GM19395 (cell line): ENCODE data around the gene MFSD2A.
"Not testable (repeated sequence)": the region's sequence is repeated elsewhere in the genome, so short reads cannot be mapped to it uniquely, and the experiment has no call there.

Experiments used
- ATAC-seq: cut with Tn5 transposase; IDR thresholded peaks from one replicate; pipeline ENCODE4 v1.9.1; 2021; ENCODE audit warnings: mild to moderate bottlenecking, moderate library complexity; ENCODE audit not compliant: unreplicated experiment

Gene MFSD2A

DNA sequence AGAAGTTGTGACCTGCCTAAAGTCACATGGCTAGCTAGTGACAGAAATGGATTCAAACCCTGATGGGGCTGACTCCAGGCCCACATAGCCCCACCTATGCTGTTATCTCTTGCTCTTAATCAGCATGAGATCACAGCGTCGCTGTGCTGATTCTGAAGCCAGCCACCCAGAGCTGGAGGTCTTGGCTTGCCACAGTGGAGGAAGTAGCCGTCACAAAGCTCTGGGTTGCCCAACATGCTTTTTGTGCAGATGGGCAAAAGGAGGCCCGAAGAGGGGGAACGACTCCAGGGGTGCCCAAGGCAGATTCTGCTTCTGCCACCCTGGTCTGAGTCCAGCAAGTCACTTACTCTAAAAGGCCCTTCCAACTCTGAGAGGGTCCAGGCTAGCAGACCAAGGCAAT lies 14.7 kb upstream of the MFSD2A start:
- ATAC-seq: no peak

DNA sequence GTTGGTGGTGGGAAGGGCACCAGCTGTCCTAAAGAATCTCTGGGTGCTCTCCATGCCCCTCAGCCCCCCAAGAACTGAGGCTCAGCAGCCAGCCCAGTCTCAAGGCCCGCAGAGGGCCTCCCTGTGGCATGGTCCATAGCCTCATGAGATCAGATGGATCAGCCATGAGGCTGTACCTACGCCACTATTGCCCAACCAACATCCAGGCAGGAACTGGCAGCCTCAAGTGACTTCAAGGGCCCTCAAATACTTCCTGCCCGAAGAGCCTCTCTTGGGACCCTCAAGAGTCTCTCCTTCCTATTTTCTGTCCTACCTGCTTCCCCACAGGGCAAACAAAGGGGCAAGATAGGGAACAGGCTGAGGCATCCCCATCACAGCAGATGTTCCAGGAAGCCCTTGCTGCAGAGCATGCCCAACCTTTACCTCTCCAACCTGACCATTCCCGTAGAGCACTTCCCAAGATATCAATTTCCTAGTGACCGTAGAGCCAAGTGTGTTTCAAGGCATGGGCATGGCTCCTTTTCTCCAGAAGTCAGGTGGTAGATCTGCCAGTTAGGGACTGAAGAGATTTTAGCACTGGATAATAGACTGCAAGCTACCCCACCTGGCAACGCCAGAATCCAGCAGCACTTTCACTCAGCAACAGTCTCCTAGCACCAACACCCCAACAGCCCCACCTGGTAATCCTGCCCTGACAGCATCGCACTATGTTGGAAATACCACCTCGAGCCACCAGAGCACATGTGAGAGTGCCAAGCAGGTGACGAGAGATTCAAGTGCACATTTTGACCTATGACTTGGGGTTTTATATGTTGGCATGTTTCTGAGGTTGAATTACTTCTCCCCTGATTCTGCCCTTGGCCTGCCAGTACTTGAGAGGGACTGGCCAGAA lies 13.7 kb upstream of the MFSD2A start:
- no peak for ATAC-seq

DNA sequence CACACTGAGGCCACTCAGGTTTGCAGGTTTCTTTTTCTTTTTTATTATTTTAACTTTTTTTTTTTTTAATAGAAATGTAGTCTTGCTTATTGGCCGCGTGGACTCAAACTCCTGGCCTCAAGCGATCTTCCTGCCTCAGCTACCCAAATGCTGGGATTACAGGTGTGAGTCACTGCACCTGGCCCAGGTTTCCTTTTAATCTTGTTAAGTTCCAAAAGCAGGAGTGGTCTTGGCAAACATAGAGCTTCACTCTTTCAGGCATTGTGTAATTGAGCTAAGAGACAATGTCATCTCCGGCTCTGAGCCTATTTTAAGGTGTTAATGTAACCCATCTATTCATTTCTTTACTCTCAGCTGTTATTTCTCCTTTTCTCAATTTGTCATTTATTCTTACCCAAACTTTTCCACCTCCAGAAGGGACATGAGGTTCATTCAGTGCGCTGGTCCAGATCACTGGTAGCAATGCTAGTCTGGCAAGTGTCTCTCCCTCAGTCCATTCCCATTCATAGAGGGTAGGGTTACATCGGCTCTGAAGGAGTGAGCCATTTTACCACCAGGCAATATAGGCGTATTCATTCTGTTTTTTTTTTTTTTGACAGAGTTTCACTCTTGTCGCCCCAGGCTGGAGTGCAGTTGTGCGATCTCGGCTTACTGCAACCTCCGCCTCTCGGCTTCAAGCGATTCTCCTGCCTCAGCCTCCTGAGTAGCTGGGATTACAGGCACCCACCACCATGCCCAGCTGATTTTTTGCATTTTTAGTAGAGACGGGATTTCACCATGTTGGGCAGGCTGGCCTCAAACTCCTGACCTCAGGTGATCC lies 11.3 kb upstream of the MFSD2A start:
- no peak for ATAC-seq

DNA sequence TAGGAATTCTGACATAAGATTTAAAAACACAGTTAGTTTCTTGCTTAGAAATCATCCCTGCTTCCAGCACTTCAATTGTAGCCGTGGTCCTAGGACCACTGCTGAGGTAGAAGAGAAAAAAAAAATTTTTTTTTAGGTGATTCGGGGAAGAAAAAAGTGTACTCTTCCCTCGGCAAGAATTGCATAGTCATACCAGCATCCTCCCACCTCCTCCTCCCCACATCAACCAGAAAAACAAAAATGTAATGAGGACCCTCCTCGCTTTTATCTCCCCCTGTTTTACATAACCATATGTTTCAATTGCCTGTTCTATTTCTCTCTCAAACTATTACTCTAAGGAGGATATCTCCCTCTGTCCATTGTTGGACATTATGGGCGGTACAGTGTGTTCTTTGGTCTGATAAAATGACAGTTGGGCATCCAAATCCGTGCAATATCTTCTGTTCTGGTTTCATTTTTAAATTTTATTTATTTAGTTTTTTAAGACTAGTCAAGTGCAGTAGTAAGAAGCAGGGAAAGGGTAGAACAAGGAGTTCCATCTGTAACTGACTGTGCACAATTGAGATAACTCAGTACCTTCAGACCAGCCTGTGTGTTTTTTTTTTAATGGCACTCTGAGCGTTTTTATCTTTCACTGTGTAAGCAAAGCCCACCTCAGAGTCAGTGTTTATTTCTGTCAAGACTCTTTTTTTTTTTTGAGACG lies 10.4 kb upstream of the MFSD2A start:
- no peak for ATAC-seq

DNA sequence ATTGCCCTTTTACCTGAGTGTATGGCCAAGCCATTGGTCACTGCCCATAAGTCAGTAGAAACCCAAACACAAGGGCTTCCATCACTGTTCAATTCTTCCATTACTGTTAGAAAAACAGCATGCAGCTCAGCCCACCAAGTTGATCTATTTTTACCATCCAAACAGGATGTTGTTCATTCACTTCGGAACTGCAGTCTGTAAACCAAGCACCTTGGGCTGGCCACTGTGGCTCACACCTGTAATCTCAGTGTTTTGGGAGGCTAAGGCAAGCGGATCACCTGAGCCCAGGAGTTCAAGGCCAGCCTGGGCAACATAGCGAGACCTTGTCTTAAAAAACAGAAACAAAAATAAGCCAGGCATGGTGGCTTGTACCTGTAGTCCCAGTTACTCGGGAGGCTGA lies 8.7 kb upstream of the MFSD2A start:
- ATAC-seq: no peak

DNA sequence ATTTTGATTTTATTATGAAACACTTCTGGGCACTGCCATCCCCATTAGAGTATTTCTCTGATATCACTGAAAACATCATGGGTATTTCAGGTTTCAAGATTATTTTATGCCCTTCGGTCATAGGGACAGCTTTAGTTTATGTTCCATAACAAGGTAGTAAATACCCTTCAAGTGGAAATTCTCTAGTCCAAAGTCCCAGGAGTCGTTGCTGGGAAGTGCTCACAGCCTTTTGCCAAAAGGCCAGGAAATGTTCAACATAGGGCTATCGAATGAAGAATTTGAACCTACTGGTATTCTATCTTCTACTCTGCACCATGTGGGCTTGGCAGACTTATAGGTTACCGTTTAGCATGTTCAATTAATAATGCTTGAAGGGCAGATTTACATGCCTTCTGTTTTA lies 7.7 kb upstream of the MFSD2A start:
- no peak for ATAC-seq

DNA sequence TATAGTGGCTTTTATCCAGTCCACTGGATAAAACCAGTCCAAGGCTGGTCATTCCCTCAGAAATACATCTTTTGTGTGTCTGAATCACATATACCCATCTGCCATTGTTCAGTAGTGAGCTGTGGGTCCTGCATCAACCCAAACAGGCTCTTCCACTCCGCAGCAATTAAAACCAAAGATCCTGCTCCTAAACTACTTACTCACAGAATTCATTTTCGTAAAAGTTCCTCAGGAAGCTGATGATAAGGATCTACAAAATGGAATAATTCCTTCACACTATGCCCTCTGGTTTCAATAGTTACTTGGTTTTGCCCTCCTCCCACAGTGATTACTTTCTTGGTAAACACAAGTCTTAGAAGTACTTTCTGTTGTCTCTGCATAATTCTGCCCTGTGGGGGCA lies 5.1 kb upstream of the MFSD2A start:
- ATAC-seq: no peak

DNA sequence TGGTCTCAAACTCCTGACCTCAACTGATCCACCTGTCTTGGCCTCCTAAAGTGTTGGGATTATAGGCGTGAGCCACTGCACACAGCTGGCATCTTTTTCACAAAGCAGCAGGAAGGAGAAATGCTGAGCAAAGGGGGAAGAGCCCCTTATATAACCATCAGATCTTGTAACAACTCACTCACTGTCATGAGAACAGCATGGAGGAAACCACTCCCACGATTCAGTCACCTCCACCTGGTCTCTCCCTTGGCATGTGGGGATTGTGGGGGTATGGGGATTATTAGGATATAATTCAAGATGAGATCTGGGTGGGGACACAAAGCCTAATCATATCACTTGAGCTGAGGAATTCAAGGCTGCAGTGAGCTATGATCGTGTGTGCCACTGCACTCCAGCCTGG lies 3.0 kb upstream of the MFSD2A start:
- no peak for ATAC-seq

DNA sequence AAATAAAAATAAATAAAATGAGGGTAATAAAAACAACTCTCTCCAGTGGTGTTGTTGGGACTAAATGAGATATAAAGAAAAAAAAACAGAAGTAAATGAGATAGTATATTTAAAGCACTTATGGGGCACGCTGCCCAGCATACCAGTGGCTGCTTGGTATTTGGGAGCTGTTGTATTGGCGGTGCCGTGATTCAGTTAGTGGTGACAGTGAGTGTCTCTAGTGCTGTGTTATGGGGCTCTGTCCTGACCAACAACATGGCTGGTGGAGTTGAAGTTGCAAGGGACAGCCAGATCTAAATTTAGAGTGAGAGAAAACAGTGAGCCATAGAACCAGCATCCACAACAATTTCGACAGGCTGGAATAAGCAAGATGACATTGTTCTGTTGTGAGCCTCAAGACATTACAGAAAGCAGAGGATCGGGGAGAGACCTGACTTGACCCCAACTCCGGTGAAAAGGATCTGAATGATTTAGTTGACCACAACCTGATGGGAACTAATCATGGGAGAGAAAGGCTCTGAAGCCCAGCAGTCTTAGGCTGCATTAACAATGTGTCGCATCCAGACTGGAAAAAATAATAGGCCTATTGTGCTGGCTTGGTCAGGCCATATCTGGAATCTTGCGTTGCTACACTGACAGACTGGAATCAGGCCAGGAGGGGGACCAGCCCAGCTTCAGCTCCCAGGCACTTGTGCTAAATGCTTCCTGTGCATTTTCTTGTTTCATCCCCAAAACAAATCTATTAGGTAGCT lies 2.4 kb upstream of the MFSD2A start:
- no peak for ATAC-seq

DNA sequence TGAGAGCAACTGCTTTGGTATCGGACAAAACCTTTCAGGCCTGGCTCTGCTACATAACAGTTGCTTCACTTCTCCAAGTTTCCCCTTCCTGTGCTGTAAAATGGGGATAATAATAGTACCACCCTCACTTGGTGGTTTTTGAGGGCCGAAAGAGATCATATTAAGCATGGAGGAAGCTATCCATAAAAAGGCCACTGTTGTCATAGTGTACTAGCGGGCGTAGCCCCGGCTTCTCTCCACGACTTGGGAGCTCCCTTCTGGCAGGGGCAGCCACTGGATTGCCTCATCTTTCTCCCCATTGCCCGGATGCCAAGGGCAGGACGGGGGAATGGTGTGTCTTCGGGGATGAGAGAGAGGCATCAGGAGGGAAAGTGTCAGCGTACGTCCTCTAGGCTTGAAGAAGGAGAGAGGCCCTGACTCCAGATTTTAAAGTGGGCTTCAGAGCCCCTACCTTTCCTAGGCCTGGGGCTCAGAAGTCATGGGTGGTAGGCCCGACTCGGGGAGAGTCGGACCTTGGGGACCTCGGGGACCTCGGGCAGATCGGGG lies 548 bp upstream of the MFSD2A start:
- ATAC-seq: no peak

DNA sequence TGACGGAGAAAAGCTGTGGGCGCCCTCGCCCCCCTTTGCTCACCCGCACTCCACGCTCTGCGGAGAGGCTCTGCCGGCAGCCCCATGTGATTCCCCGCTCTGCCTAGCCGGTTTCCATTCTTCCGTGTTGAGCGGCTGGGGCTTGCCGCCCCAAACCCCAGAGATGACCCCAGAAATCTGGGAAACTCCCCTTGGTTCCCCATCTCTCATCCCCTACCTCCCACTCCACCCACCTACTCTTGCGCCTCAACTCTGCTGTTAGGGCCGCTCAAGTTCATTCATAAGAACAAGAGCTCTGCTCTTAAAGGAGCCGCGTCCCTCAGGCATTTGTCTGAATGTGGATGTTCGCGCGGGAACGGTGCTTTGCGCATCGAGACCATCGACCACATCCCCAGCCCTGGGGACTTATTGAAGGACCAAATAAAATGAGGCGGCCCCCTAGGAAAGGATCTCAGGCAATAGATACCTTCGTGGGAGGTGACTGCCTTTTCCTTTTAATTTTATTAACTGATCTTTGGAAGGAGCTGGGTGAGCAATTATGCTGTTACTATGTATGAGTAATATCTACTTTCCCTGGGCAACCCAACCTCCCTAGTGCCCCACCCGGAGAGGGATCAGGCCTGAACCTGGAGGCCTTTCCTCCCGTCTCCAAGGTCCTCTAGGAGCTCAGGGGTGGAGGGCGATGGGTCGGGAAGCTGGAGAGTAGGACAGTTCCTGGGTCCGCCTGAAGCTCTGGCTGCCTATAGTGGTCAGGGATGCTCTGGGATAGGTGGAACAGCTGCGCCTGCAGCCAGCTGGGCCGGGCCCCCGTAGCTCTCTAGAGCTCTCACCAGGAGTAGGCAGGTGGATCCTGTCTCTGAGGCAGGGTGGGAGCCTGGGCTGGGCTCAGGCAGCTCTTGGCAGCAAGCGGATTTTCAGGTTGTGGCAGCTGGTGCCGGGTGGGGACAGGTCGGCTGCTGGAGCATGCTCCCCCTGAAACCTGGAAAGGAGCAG lies 898 bp downstream of the MFSD2A start:
- ATAC-seq: peak; percentile 41

DNA sequence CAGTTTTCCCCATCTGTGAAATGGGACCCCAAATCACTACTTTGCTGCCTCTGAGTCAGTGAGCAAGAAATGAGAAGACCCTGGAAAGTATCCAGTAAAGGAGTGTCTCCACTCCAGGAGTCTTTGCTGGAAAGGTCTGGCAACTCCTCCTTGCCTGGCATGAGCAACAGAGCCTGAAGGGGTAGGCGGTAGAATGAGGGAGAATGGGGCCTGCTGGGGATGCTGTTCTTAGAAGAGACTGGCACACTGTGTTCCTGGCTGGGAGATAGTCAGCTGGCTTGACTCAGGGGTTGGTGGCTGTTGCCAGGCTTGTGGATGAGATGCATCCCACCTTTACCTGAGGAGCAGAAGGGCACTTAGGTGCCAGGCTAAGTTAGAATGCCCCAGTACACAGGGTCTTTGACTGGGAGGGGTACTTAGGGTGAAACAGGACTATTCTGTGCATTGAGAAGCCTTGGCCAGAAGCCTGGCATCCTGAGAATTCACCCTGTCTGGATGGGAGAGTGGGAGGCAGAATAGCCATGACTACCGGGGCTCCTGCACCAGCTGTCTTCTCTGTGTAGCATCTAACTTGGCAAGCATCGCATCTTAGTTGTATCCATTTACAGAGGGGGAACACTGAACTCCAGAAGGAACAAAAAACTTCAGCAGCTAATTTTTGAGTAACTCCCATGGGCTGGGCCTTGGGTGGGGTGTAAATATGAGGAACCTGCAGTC lies 2.5 kb downstream of the MFSD2A start:
- no peak for ATAC-seq

DNA sequence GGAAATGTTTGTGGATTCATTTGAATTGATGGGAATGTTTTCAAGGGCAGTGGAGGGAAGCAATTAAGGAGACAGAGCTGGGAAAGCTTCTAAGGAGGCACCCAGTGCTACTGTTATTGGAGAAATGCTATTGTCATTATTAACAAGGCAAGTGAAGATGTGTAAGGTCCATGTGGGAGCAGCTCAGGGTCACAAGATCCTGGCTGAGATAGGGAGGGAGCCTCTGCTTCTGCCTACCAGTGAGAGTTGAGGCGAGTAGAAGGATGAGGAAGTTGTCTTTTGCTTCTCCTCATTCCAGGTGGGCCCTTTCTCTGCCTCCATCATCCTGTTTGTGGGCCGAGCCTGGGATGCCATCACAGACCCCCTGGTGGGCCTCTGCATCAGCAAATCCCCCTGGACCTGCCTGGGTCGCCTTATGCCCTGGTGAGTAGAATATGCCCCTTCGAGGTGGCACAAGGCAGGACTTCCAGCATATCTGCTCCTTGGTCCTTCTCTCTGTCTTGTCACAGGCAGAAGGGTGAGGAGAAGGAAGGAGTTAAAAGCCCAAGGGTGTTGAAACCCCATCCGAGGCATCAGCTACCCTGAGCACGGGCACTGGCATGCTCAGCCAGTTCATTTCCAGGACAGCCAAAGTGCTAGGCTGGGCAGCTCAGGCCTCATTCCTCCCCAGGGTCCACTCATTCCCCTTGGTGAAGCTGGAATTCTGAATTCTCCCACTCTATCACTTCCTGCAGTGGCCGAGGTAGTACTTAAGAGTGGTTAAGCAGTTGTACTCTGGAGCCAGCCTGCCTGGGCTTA lies 3.7 kb downstream of the MFSD2A start:
- no peak for ATAC-seq

DNA sequence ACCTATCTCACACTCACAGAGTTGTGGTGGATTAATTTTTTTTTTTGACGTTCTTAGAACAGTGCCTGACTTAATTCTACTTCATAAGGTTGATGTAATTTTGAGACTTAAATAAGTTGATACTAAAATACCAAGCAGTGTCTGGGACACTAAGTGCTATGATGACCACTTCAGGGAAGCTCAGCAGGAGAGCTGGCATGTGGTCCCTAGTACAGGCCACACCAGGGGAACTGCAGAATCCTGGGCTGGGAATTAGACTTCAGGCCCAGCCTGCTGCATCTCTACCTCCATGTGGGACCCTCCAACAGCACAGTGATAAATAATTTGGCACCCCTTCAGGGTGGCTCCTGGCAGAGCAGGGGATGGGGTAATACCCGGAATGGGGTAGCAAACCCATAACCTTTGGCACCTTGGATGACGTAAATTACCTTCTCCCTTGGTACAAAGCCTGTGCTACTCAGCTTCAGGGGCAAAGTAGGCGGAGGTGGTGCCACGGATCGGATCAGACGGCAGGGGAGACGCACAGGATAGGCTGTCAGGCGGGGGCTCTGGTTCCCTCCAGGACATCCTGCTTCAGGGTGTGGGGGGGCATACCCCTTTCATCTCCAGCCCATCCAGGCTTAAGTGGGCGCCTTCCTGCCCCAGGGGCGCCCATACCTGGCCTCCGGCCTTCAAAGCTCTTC lies 4.8 kb downstream of the MFSD2A start:
- ATAC-seq: no peak

DNA sequence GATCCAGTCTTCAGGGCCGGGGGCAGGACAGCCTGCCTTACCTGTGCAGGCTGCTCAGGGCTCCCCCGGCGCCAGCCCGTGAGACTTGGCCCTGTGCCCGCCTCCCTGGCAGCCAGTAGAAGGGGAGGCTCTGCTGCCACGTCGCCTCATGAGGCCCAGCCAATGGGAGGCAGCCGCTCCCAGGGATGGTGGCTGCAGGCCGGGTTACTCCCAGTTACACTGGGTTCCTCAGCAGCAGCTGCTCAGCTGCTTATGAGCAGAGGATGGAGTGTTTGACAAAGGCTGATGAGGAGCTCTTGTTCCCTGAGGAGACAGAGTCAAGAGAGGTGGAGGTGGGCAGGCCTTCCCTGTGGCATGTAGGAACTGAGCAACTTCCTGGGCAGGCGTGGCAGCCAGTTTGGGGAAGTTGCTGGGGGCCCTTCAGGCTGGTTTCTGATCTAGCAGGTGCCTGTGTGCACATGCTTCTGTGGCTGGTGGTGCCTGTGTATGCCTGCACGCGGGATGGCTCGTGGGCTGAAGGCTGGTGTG lies 5.5 kb downstream of the MFSD2A start:
- peak; percentile 73 for ATAC-seq

DNA sequence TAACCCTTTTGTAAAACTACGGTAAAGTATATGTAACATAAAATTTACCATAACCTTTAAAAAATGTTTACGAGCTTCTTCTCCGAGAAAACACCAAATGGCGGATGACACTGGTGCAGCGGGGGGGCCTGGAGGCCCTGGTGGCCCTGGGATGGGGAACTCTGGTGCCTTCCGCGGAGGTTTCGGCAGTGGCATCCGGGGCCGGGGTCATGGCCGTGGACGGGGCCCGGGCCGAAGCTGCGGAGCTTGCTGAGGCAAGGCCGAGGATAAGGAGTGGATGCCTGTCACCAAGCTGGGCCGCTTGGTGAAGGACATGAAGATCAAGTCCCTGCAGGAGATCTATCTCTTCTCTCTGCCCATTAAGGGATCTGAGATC lies 7.5 kb downstream of the MFSD2A start:
- no peak for ATAC-seq

DNA sequence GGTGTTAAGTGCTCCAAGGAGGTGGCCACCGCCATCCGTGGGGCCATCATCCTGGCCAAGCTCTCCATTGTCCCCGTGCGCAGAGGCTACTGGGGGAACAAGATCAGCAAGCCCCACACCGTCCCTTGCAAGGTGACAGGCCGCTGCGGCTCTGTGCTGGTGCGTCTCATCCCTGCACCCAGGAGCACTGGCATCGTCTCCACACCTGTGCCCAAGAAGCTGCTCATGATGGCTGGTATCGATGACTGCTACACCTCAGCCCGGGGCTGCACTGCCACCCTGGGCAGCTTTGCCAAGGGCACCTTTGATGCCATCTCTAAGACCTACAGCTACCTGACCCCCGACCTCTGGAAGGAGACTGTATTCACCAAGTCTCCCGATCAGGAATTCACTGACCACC lies 8.0 kb downstream of the MFSD2A start:
- not testable (repeated sequence) for ATAC-seq
